CD14-positive monocyte (primary cell): ENCODE measurements around the gene GNPTG. TPM values are rescaled to one million over a fixed set of nuclear protein-coding genes. Genes with fewer than 3 reads are reported as not detected.
A peak's percentile ranks its signal among the peaks of the same experiment; 100 is the strongest.

Source experiments
- DNase-seq, 3 donors: peaks; one replicate each; pipeline ENCODE4 v3.0.0-alpha.2; 2011 to 2022
- H2AFZ ChIP-seq: 2 replicates; pipeline ENCODE4 v1.6.0; 2012; ENCODE audit warnings: mild to moderate bottlenecking, low read depth, low read length, inconsistent platforms; ENCODE audit not compliant: insufficient read depth, poor library complexity, severe bottlenecking
- H3K27ac ChIP-seq, 2 donors: 1 replicate in 1 of 2; 2 replicates in 1 of 2; pipeline ENCODE4 v1.5.1; 2012 to 2013; ENCODE audit warnings: low read length in 2 of 2, control low read depth in 1 of 2, inconsistent platforms in 1 of 2, low read depth in 1 of 2, mild to moderate bottlenecking in 1 of 2
- H3K27me3 ChIP-seq, 2 donors: one replicate each; pipeline versions ENCODE4 v1.6.0 to v1.6.1; 2011 to 2013; ENCODE audit warnings: low read length in 2 of 2; ENCODE audit not compliant: control insufficient read depth in 2 of 2, insufficient read depth in 2 of 2
- H3K36me3 ChIP-seq, 2 donors: replicated peaks in 1 of 2; 1 replicate in 1 of 2; 2 replicates in 1 of 2; pipeline versions ENCODE4 v1.5.1 to v1.6.1; 2012 to 2013; ENCODE audit warnings: low read length in 2 of 2, control low read depth in 1 of 2, inconsistent platforms in 1 of 2, mild to moderate bottlenecking in 1 of 2; ENCODE audit not compliant: insufficient read depth in 2 of 2, control insufficient read depth in 1 of 2
- H3K4me1 ChIP-seq, 2 donors: 1 replicate in 1 of 2; 2 replicates in 1 of 2; pipeline versions ENCODE4 v1.5.1 to v1.6.1; 2012 to 2013; ENCODE audit warnings: low read length in 2 of 2, control low read depth in 1 of 2, inconsistent platforms in 1 of 2, mild to moderate bottlenecking in 1 of 2, moderate library complexity in 1 of 2; ENCODE audit not compliant: insufficient read depth in 2 of 2, control insufficient read depth in 1 of 2
- H3K4me2 ChIP-seq: replicated peaks from 2 replicates; pipeline ENCODE3; 2012; ENCODE audit warnings: low read length, moderate library complexity, mild to moderate bottlenecking; ENCODE audit not compliant: poor library complexity, severe bottlenecking; ENCODE audit errors: extremely low read depth
- H3K4me3 ChIP-seq, 3 experiments: fragments of 200-600 bp in 1 of 3; sonication (generic) in 1 of 3; replicated peaks in 1 of 3; 1 replicate in 2 of 3; 2 replicates in 1 of 3; pipeline ENCODE4 v1.5.1; 2011 to 2013; ENCODE audit warnings: low read length in 3 of 3, mild to moderate bottlenecking in 3 of 3, control low read depth in 2 of 3, low read depth in 2 of 3, inconsistent platforms in 1 of 3, moderate library complexity in 1 of 3
- H3K79me2 ChIP-seq: 2 replicates; pipeline ENCODE4 v1.6.0; 2012; ENCODE audit warnings: mild to moderate bottlenecking, control low read depth, inconsistent platforms, low read length, moderate library complexity; ENCODE audit not compliant: insufficient read depth
- H3K9ac ChIP-seq: 2 replicates; pipeline ENCODE4 v1.6.0; 2017; ENCODE audit warnings: low read length, mild to moderate bottlenecking; ENCODE audit not compliant: insufficient read depth, poor library complexity, severe bottlenecking
- H3K9me3 ChIP-seq, 2 donors: replicated peaks in 1 of 2; 1 replicate in 1 of 2; 2 replicates in 1 of 2; pipeline versions ENCODE4 v1.5.1 to v1.6.1; 2012 to 2013; ENCODE audit warnings: low read length in 2 of 2, control low read depth in 1 of 2; ENCODE audit not compliant: control insufficient read depth in 1 of 2, insufficient read depth in 1 of 2
- H4K20me1 ChIP-seq: 2 replicates; pipeline ENCODE4 v1.6.0; 2012; ENCODE audit warnings: mild to moderate bottlenecking, low read length, control low read depth, moderate library complexity; ENCODE audit not compliant: insufficient read depth
- H3K27ac Mint-ChIP-seq, 7 donors: one replicate each; pipeline ENCODE4 v1.8.0; 2020; ENCODE audit warnings: mild to moderate bottlenecking in 7 of 7, mixed read lengths in 7 of 7, moderate library complexity in 6 of 7, inconsistent platforms in 2 of 7
- H3K27me3 Mint-ChIP-seq, 3 donors: one replicate each; pipeline ENCODE4 v1.8.0; 2021 to 2022; ENCODE audit warnings: low read depth in 3 of 3, mild to moderate bottlenecking in 3 of 3, mixed read lengths in 3 of 3, moderate library complexity in 3 of 3, inconsistent platforms in 1 of 3
- H3K36me3 Mint-ChIP-seq, 2 donors: one replicate each; pipeline ENCODE4 v1.8.0; 2020; ENCODE audit warnings: mixed read lengths in 2 of 2, inconsistent platforms in 1 of 2, mild to moderate bottlenecking in 1 of 2
- H3K4me1 Mint-ChIP-seq: one replicate; pipeline ENCODE4 v1.8.0; 2020; ENCODE audit warnings: mild to moderate bottlenecking, mixed read lengths
- H3K4me3 Mint-ChIP-seq, 2 donors: one replicate each; pipeline ENCODE4 v1.8.0; 2020; ENCODE audit warnings: mild to moderate bottlenecking in 2 of 2, mixed read lengths in 2 of 2, moderate library complexity in 1 of 2
- H3K9me3 Mint-ChIP-seq, 7 donors: one replicate each; pipeline ENCODE4 v1.8.0; 2020 to 2022; ENCODE audit warnings: mixed read lengths in 7 of 7, mild to moderate bottlenecking in 6 of 7, moderate library complexity in 6 of 7, inconsistent platforms in 2 of 7
- CTCF ChIP-seq: fragments of 200-600 bp; IDR thresholded peaks from one replicate; pipeline ENCODE4 v1.8.0; 2022; ENCODE audit warnings: antibody characterized with exemption, mild to moderate bottlenecking
- WGBS: methylation state at CpG from one replicate; pipeline ENCODE4 v1.1.5; 2013; ENCODE audit warnings: missing lambda C conversion rate; ENCODE audit not compliant: insufficient coverage; 5-methylcytosine and 5-hydroxymethylcytosine counted together
- intact Hi-C, 2 donors: fragments of 100-400 bp; cut with micrococcal nuclease; formaldehyde crosslinking; loops; one replicate each; pipeline versions ENCODE4 v1.15.0 to v1.15.1; 2023
- polyA plus RNA-seq, 3 donors: library from polyadenylated mRNA; depleted of rRNA in 1 of 3; unstranded in 2 of 3; stranded (reverse) in 1 of 3; fragments of 300-500 nt in 2 of 3; fragments of >200 nt in 1 of 3; fragmentation: Illumina TruSeq in 2 of 3; gene quantifications; 1 replicate in 2 of 3; 2 replicates in 1 of 3; pipeline ENCODE4 v1.2.3, GENCODE V29; 2012 to 2021

Gene GNPTG
- polyA plus RNA-seq, 3 donors = 74.7 to 130 (median 82.5) TPM

DNA sequence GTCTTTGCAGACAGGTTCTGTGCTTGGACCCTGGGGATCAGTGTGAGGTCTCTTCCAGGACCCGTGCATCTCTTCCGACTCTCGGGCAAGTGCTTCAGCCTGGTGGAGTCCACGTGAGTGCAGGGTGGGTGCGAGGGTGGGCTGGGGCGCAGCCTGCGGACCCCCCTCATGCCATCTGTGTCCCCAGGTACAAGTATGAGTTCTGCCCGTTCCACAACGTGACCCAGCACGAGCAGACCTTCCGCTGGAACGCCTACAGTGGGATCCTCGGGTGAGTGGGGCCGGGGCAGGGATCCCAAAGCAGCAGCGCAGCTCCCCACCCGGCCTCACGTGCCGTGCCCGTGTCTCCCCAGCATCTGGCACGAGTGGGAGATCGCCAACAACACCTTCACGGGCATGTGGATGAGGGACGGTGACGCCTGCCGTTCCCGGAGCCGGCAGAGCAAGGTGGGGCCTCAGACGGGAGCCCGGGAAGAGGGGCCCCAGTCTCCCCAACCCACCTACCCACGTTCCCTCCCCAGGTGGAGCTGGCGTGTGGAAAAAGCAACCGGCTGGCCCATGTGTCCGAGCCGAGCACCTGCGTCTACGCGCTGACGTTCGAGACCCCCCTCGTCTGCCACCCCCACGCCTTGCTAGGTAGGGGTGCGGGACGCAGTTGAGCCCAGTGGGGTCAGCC lies 10.1 kb downstream of the GNPTG start:
- 97% methylated on average over 31 of the region's 43 CpGs for WGBS
- Mint-ChIP-seq H3K4me3 (no peak overlapping the region), H3K4me1 (peaks cover 2% of the 10 kb centered on the region), H3K27ac (peak overlapping the region in 1 of 7 donors; percentile 44), H3K9me3 (no peaks in the 10 kb centered on the region), H3K36me3 (peaks cover 51 to 85% of the 10 kb centered on the region in 2 donors), H3K27me3 (peaks cover 0 to 1% (median 0%) of the 10 kb centered on the region in 3 donors)
- intact Hi-C loops = no loop called here
- no peak overlapping the region for H3K27ac ChIP-seq
- peaks cover 50% of the 10 kb centered on the region for H3K79me2 ChIP-seq
- H3K4me3 ChIP-seq = no peak overlapping the region
- no peaks in the 10 kb centered on the region for H3K4me1 ChIP-seq
- no peak for DNase-seq
- TF ChIP-seq CTCF = no peak
- peaks cover 98% of the 10 kb centered on the region for H4K20me1 ChIP-seq
- H2AFZ ChIP-seq = no peak overlapping the region
- H3K36me3 ChIP-seq = peaks cover 62 to 78% of the 10 kb centered on the region in 2 donors
- no peak overlapping the region for H3K4me2 ChIP-seq
- H3K27me3 ChIP-seq = no peaks in the 10 kb centered on the region
- no peaks in the 10 kb centered on the region for H3K9me3 ChIP-seq
- H3K9ac ChIP-seq = no peak overlapping the region

DNA sequence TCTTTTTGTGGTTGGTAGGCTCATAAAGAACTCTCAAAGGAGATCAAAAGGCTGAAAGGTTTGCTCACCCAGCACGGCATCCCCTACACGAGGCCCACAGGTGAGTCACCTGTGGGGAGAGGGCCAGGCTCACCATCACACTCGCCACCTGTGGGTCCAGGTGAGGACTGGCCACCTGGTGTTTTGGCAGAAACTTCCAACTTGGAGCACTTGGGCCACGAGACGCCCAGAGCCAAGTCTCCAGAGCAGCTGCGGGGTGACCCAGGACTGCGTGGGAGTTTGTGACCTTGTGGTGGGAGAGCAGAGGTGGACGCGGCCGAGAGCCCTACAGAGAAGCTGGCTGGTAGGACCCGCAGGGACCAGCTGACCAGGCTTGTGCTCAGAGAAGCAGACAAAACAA lies 11.1 kb downstream of the GNPTG start:
- no peak for DNase-seq
- H2AFZ ChIP-seq = no peak overlapping the region
- no peak overlapping the region for H3K27ac ChIP-seq
- H3K27ac Mint-ChIP-seq = peak overlapping the region in 2 of 7 donors; percentile 45 to 53
- H3K79me2 ChIP-seq = peaks cover 46% of the 10 kb centered on the region
- H3K27me3 Mint-ChIP-seq = peaks cover 0 to 1% (median 0%) of the 10 kb centered on the region in 3 donors
- H3K4me3 Mint-ChIP-seq = no peak overlapping the region
- peaks cover 51 to 91% of the 10 kb centered on the region in 2 donors for H3K36me3 Mint-ChIP-seq
- no peak overlapping the region for H3K9ac ChIP-seq
- no peaks in the 10 kb centered on the region for H3K27me3 ChIP-seq
- WGBS = 92% methylated on average over 3 of the region's 11 CpGs
- no peak overlapping the region for H3K4me2 ChIP-seq
- no peak overlapping the region for H3K4me3 ChIP-seq
- H4K20me1 ChIP-seq = peaks cover 93% of the 10 kb centered on the region
- H3K36me3 ChIP-seq = peaks cover 69 to 86% of the 10 kb centered on the region in 2 donors
- H3K9me3 ChIP-seq = no peaks in the 10 kb centered on the region
- no peaks in the 10 kb centered on the region for H3K4me1 ChIP-seq
- peaks cover 2% of the 10 kb centered on the region for H3K4me1 Mint-ChIP-seq
- H3K9me3 Mint-ChIP-seq = no peaks in the 10 kb centered on the region
- intact Hi-C loops = no loop called here
- TF ChIP-seq CTCF = no peak
